ENCODE measurements around the gene CDKN1A. TPM values are rescaled to one million over a fixed set of nuclear protein-coding genes. Genes with fewer than 3 reads are reported as not detected.

Gene CDKN1A
- total RNA-seq, 1 donor from 2014 or later, result 76.3 TPM

DNA sequence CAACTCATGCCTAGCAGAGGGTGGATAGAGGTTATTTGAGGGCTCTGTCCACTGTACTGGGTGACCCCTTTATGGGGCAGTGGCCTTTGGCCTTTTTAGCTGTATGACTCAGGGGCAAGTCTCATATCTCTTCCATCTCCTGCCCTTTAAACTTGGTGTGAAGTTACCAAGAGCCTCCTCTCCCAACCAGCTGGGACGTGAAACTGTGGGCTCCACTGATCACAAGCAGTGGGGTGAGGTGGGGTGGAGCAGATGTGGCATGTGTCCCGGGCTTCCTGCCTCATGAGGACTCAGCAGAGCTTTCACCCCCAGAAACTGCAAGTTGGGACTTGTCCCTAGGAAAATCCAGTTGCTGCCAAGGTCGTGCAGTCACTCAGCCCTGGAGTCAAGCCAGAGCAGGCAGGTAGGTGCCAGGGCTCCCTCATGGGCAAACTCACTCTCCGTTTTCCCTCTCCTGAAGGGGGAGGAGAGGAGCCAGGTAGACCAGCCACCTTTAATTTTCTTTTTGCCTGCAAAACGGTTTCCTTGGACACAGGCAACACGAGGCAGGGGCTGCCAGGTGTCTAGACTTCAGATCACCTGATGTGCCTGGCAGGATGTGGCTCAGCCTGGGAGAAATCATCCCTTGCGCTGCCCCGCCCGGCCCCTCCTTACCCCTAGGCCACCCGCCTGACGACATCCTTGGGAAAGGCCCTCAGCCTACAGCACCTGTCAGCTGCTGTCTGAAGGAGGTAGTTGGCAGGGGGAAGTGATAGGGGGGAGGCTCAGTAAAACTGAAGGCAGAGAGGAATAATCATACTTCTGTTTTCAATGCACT lies 4.0 kb downstream of the CDKN1A start:
- H3K27ac Mint-ChIP-seq, result peak overlapping the region; percentile 93
- peaks cover 21% of the 10 kb centered on the region for H3K27me3 Mint-ChIP-seq
- TF ChIP-seq, protein P1, sequence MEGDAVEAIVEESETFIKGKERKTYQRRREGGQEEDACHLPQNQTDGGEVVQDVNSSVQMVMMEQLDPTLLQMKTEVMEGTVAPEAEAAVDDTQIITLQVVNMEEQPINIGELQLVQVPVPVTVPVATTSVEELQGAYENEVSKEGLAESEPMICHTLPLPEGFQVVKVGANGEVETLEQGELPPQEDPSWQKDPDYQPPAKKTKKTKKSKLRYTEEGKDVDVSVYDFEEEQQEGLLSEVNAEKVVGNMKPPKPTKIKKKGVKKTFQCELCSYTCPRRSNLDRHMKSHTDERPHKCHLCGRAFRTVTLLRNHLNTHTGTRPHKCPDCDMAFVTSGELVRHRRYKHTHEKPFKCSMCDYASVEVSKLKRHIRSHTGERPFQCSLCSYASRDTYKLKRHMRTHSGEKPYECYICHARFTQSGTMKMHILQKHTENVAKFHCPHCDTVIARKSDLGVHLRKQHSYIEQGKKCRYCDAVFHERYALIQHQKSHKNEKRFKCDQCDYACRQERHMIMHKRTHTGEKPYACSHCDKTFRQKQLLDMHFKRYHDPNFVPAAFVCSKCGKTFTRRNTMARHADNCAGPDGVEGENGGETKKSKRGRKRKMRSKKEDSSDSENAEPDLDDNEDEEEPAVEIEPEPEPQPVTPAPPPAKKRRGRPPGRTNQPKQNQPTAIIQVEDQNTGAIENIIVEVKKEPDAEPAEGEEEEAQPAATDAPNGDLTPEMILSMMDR (conservative IDR thresholded peaks at IDR 0.05), result no peak
- H3K4me1 Mint-ChIP-seq (ENCODE audit: unreplicated experiment), result peaks cover 14% of the 10 kb centered on the region
- H3K9me3 Mint-ChIP-seq, result no peaks in the 10 kb centered on the region
- H3K4me3 Mint-ChIP-seq, result peak overlapping the region; percentile 80
- peaks cover 6% of the 10 kb centered on the region for H3K36me3 Mint-ChIP-seq
- DNase-seq (ENCODE audit: extremely low spot score, unreplicated experiment), result no peak

DNA sequence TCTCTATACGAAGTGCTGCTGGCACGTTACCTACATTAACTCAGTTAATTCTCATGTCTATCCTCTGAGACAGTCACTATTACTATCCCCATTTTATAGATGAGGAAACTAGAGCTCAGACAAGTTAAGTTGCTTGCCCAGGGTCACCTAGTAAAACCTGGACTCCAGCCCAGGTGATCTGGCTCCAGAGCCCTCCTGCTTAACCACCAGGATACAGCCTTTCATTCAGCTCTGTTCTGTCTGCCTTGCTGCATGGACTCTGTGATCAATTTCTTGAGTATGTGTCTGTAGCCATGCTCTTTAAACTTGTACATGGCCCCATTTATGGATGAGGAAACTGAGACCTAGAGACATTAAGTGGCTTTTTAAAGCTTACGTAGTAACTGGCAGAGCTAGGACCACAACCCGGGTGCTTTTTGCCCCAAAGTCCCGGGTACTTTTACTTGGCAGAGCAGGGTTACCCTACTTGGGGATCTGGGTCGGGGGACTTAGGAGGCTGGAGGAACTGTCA lies 4.7 kb downstream of the CDKN1A start:
- TF ChIP-seq, protein P1 (conservative IDR thresholded peaks at IDR 0.05), result no peak
- Mint-ChIP-seq H3K36me3 (peaks cover 6% of the 10 kb centered on the region), H3K4me1 (ENCODE audit: unreplicated experiment) (peaks cover 8% of the 10 kb centered on the region), H3K9me3 (no peaks in the 10 kb centered on the region), H3K27ac (peak overlapping the region; percentile 93), H3K27me3 (peaks cover 18% of the 10 kb centered on the region), H3K4me3 (peak overlapping the region; percentile 57)
- DNase-seq (ENCODE audit: extremely low spot score, unreplicated experiment), result no peak

DNA sequence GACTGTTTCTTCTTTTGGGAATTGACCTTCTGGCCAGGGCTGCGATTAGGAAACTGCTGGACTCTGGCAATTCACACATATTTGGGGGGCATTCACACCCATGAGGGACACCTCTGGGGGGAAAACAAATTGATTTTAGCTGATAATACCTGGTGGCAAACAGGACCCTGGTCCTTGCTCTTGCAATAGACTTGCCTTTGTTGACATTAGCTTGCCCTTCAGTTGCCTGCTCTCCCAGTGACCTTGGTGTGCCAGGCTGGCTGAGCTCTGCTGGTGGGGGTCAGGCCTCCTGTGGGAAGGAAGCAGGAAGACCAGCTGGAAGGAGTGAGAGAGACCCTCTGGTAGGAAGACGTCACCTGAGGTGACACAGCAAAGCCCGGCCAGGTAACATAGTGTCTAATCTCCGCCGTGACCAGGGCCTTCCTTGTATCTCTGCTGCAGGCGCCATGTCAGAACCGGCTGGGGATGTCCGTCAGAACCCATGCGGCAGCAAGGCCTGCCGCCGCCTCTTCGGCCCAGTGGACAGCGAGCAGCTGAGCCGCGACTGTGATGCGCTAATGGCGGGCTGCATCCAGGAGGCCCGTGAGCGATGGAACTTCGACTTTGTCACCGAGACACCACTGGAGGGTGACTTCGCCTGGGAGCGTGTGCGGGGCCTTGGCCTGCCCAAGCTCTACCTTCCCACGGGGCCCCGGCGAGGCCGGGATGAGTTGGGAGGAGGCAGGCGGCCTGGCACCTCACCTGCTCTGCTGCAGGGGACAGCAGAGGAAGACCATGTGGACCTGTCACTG lies 5.3 kb downstream of the CDKN1A start:
- H3K27ac Mint-ChIP-seq, result peak overlapping the region; percentile 93
- H3K36me3 Mint-ChIP-seq, result peaks cover 6% of the 10 kb centered on the region
- no peak for DNase-seq (ENCODE audit: extremely low spot score, unreplicated experiment)
- H3K27me3 Mint-ChIP-seq, result peaks cover 14% of the 10 kb centered on the region
- TF ChIP-seq, protein P1 (conservative IDR thresholded peaks at IDR 0.05), result no peak
- no peaks in the 10 kb centered on the region for H3K9me3 Mint-ChIP-seq
- H3K4me1 Mint-ChIP-seq (ENCODE audit: unreplicated experiment), result peaks cover 7% of the 10 kb centered on the region
- H3K4me3 Mint-ChIP-seq, result peak overlapping the region; percentile 57

DNA sequence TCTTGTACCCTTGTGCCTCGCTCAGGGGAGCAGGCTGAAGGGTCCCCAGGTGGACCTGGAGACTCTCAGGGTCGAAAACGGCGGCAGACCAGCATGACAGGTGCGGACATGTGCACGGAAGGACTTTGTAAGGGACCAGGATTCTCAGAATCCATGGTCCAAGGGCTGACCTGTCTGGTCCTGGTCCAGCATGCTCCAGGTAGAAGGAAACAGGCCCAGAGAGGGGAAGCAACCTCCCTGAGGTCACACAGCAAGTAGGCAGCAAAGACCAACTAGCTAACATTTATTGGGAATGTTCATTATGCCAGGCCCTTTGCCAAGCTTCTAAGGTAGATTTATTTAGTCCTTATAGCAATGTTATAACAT lies 5.9 kb downstream of the CDKN1A start:
- no peak overlapping the region for H3K27ac Mint-ChIP-seq
- no peak for DNase-seq (ENCODE audit: extremely low spot score, unreplicated experiment)
- H3K36me3 Mint-ChIP-seq, result peaks cover 6% of the 10 kb centered on the region
- TF ChIP-seq, protein P1 (conservative IDR thresholded peaks at IDR 0.05), result no peak
- H3K9me3 Mint-ChIP-seq, result no peaks in the 10 kb centered on the region
- peaks cover 12% of the 10 kb centered on the region for H3K27me3 Mint-ChIP-seq
- no peak overlapping the region for H3K4me3 Mint-ChIP-seq
- peaks cover 7% of the 10 kb centered on the region for H3K4me1 Mint-ChIP-seq (ENCODE audit: unreplicated experiment)

DNA sequence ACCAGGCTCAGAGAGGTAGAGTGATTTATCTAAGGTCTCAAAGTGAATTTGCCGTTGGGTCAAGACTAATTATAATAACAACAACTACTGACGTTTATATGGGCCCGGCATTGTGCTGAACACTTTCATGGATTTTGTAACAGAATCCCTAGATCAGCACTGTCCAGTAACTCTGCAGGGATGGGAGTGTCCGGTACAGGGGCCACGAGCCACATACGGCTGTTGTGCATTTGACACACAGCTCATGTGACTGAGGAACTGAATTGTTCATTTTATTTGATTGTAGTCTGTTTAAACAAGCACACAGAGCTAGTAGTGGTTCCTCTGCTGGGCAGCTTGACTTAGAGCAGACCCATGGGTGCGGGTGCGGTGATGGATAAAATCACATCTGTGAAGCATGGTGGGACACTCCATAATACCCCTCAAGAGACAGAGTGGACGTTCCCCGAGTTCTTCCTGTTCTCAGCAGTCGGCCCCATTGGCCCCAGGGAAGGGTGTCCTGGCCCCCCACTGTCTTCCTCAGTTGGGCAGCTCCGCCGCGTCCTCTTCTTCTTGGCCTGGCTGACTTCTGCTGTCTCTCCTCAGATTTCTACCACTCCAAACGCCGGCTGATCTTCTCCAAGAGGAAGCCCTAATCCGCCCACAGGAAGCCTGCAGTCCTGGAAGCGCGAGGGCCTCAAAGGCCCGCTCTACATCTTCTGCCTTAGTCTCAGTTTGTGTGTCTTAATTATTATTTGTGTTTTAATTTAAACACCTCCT lies 6.8 kb downstream of the CDKN1A start:
- Mint-ChIP-seq H3K4me1 (ENCODE audit: unreplicated experiment) (peaks cover 7% of the 10 kb centered on the region), H3K4me3 (no peak overlapping the region), H3K27ac (peak overlapping the region; percentile 53), H3K36me3 (peaks cover 6% of the 10 kb centered on the region), H3K9me3 (no peaks in the 10 kb centered on the region), H3K27me3 (peaks cover 8% of the 10 kb centered on the region)
- TF ChIP-seq, protein P1 (conservative IDR thresholded peaks at IDR 0.05), result no peak
- no peak for DNase-seq (ENCODE audit: extremely low spot score, unreplicated experiment)

Data from type B pancreatic cell (in vitro differentiated cells).